H9 (cell line): ENCODE measurements around the gene VRK2. TPM values are rescaled to one million over a fixed set of nuclear protein-coding genes. Genes with fewer than 3 reads are reported as not detected.

ENCODE experiments used
- DNase-seq: peaks from one replicate; pipeline ENCODE4 v3.0.0-alpha.2; 2017
- H2AFZ ChIP-seq: one replicate; pipeline ENCODE4 v1.6.1; 2013; ENCODE audit warnings: mild to moderate bottlenecking, low read length, control low read depth, moderate library complexity
- H2AK5ac ChIP-seq: 2 replicates; pipeline ENCODE4 v1.6.1; 2013; ENCODE audit warnings: low read length, control low read depth, mixed read lengths; ENCODE audit not compliant: insufficient read length
- H2BK120ac ChIP-seq: one replicate; pipeline ENCODE4 v1.6.1; 2013; ENCODE audit warnings: low read depth, mild to moderate bottlenecking, low read length, control low read depth, inconsistent platforms; ENCODE audit not compliant: poor library complexity, severe bottlenecking
- H2BK12ac ChIP-seq: 2 replicates; pipeline ENCODE4 v1.6.1; 2013; ENCODE audit warnings: low read length, control low read depth, mixed read lengths, low read depth; ENCODE audit not compliant: insufficient read length
- H2BK15ac ChIP-seq: 2 replicates; pipeline ENCODE4 v1.6.1; 2013; ENCODE audit warnings: low read depth, low read length, control low read depth
- H2BK20ac ChIP-seq: one replicate; pipeline ENCODE4 v1.6.1; 2013; ENCODE audit warnings: low read depth, mild to moderate bottlenecking, low read length, control low read depth, inconsistent platforms; ENCODE audit not compliant: poor library complexity, severe bottlenecking
- H2BK5ac ChIP-seq: 2 replicates; pipeline ENCODE4 v1.6.1; 2013; ENCODE audit warnings: low read length, control low read depth, mixed read lengths; ENCODE audit not compliant: insufficient read length
- H3K14ac ChIP-seq: 2 replicates; pipeline ENCODE4 v1.6.1; 2013; ENCODE audit warnings: low read length, control low read depth; ENCODE audit not compliant: insufficient read depth
- H3K18ac ChIP-seq: 2 replicates; pipeline ENCODE4 v1.6.1; 2013; ENCODE audit warnings: low read depth, mild to moderate bottlenecking, mixed read lengths, low read length, control low read depth; ENCODE audit not compliant: insufficient read length
- H3K23ac ChIP-seq: 2 replicates; pipeline ENCODE4 v1.6.1; 2013; ENCODE audit warnings: low read length, control low read depth, mixed read lengths, low read depth; ENCODE audit not compliant: insufficient read length
- H3K23me2 ChIP-seq: 2 replicates; pipeline ENCODE4 v1.6.1; 2013; ENCODE audit warnings: low read depth, mild to moderate bottlenecking, mixed read lengths, low read length, control low read depth; ENCODE audit not compliant: insufficient read length, poor library complexity, severe bottlenecking
- H3K27ac ChIP-seq: 2 replicates; pipeline ENCODE4 v1.5.1; 2013; ENCODE audit warnings: low read length, control low read depth, mixed read lengths, low read depth; ENCODE audit not compliant: insufficient read length
- H3K27me3 ChIP-seq: 2 replicates; pipeline ENCODE4 v1.6.1; 2013; ENCODE audit warnings: low read length, control low read depth, inconsistent platforms; ENCODE audit not compliant: insufficient read depth
- H3K4ac ChIP-seq: 2 replicates; pipeline ENCODE4 v1.6.1; 2013; ENCODE audit warnings: low read depth, mild to moderate bottlenecking, control low read depth, inconsistent platforms, low read length, moderate library complexity
- H3K4me1 ChIP-seq: 2 replicates; pipeline ENCODE4 v1.6.1; 2013; ENCODE audit warnings: low read length, control low read depth, inconsistent platforms; ENCODE audit not compliant: insufficient read depth
- H3K4me2 ChIP-seq: 2 replicates; pipeline ENCODE4 v1.6.1; 2013; ENCODE audit warnings: low read length, control low read depth, mixed read lengths; ENCODE audit not compliant: insufficient read length, insufficient read depth
- H3K56ac ChIP-seq: 2 replicates; pipeline ENCODE4 v1.6.1; 2013; ENCODE audit warnings: low read depth, mild to moderate bottlenecking, mixed read lengths, low read length, control low read depth; ENCODE audit not compliant: insufficient read length
- H3K79me1 ChIP-seq: 2 replicates; pipeline ENCODE4 v1.6.1; 2013; ENCODE audit warnings: low read depth, mild to moderate bottlenecking, moderate library complexity, low read length, control low read depth, inconsistent platforms; ENCODE audit not compliant: insufficient read depth, poor library complexity, severe bottlenecking
- H3K79me2 ChIP-seq: 2 replicates; pipeline ENCODE4 v1.6.1; 2013; ENCODE audit warnings: low read length, control low read depth, inconsistent platforms; ENCODE audit not compliant: insufficient read depth
- H3K9ac ChIP-seq: 2 replicates; pipeline ENCODE4 v1.6.1; 2013; ENCODE audit warnings: low read length, control low read depth, mixed read lengths; ENCODE audit not compliant: insufficient read length; ENCODE audit errors: extremely low read depth
- H3K9me3 ChIP-seq: one replicate; pipeline ENCODE4 v1.6.1; 2013; ENCODE audit warnings: low read depth, low read length, inconsistent platforms; ENCODE audit not compliant: control insufficient read depth
- H3T11ph ChIP-seq: one replicate; pipeline ENCODE4 v1.6.1; 2013; ENCODE audit warnings: mild to moderate bottlenecking, low read length, control low read depth, inconsistent platforms
- H4K20me1 ChIP-seq: one replicate; pipeline ENCODE4 v1.6.1; 2013; ENCODE audit not compliant: control insufficient read depth, insufficient read length, insufficient read depth
- H4K5ac ChIP-seq: 2 replicates; pipeline ENCODE4 v1.6.1; 2013; ENCODE audit warnings: low read depth, mild to moderate bottlenecking, mixed read lengths, low read length, control low read depth; ENCODE audit not compliant: insufficient read length
- H4K8ac ChIP-seq: replicated peaks from 2 replicates; pipeline ENCODE4 v1.6.1; 2013; ENCODE audit warnings: low read length, control low read depth, mixed read lengths, low read depth; ENCODE audit not compliant: insufficient read length
- H4K91ac ChIP-seq: 2 replicates; pipeline ENCODE4 v1.6.1; 2013; ENCODE audit warnings: low read depth, mild to moderate bottlenecking, moderate library complexity, mixed read lengths, low read length, control low read depth; ENCODE audit not compliant: insufficient read length
- H3K27ac Mint-ChIP-seq, 3 experiments: 2 replicates in 2 of 3; 3 replicates in 1 of 3; pipeline ENCODE4 v1.8.0; 2020 to 2021; ENCODE audit warnings: mixed read lengths in 3 of 3, mild to moderate bottlenecking in 1 of 3, moderate library complexity in 1 of 3
- H3K27me3 Mint-ChIP-seq: 2 replicates; pipeline ENCODE4 v1.8.0; 2021; ENCODE audit warnings: low read depth, mild to moderate bottlenecking, moderate library complexity, mixed read lengths
- H3K36me3 Mint-ChIP-seq, 3 experiments: 2 replicates in 2 of 3; 3 replicates in 1 of 3; pipeline ENCODE4 v1.8.0; 2020 to 2021; ENCODE audit warnings: low read depth in 3 of 3, mixed read lengths in 3 of 3; ENCODE audit not compliant: insufficient read depth in 1 of 3
- H3K4me1 Mint-ChIP-seq, 2 experiments: 2 replicates each; pipeline ENCODE4 v1.8.0; 2020; ENCODE audit warnings: mixed read lengths in 2 of 2
- H3K4me3 Mint-ChIP-seq, 2 experiments: 2 replicates in 1 of 2; 3 replicates in 1 of 2; pipeline ENCODE4 v1.8.0; 2020 to 2021; ENCODE audit warnings: mild to moderate bottlenecking in 2 of 2, mixed read lengths in 2 of 2, moderate library complexity in 1 of 2
- H3K9me3 Mint-ChIP-seq, 2 experiments: 2 replicates in 1 of 2; 3 replicates in 1 of 2; pipeline ENCODE4 v1.8.0; 2020; ENCODE audit warnings: mild to moderate bottlenecking in 2 of 2, mixed read lengths in 2 of 2, moderate library complexity in 1 of 2
- WGBS: extraction: QIAGEN DNeasy Blood & Tissue Kit; methylation state at CpG from one replicate; pipeline ENCODE4 v1.1.7; 2013; ENCODE audit warnings: missing lambda C conversion rate, low lambda C conversion rate, mixed read lengths; ENCODE audit not compliant: insufficient read length; ENCODE audit errors: extremely low coverage; 5-methylcytosine and 5-hydroxymethylcytosine counted together
- total RNA-seq: library from RNA; stranded (reverse); gene quantifications from 2 replicates; pipeline ENCODE4 v1.2.1, GENCODE V29; 2021
- TF ChIP-seq, protein P1 (sequence below): fragments of 200-600 bp; sonication (generic); conservative IDR thresholded peaks from 3 replicates; pipeline ENCODE4 v1.8.0; 2021; ENCODE audit warnings: antibody characterized with exemption, mild to moderate bottlenecking

Gene VRK2
- total RNA-seq, 1 experiment from 2014 or later: 23.8 TPM

DNA sequence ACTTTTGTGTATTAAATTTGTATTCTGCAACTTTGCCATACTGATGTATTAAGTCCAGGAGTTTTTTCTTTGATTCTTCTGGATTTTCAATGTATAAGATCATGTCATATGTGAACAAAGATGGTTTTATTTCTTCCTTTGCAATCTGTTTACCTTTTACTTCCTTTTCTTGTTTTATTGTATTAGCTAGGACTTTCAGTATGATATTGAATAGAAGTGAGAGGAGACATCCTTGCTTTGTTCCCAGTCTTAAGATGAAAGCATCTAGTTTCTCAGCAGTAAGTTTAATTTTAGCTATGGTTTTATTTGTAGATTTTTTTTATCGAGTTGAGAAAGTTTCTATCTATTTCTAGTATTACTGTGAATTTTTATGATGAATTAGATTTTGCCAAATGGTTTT is 25.5 kb downstream of the VRK2 start:
- Mint-ChIP-seq H3K27ac (no peak overlapping the region), H3K4me1 (no peaks in the 10 kb centered on the region), H3K4me3 (no peak overlapping the region), H3K9me3 (no peaks in the 10 kb centered on the region; a peak in 1 of 5 replicates), H3K27me3 (no peaks in the 10 kb centered on the region), H3K36me3 (peaks cover 4 to 22% (median 8%) of the 10 kb centered on the region in 3 experiments; a peak in 4 of 7 replicates)
- Histone ChIP-seq H3K56ac (no peak overlapping the region), H3K23me2 (no peaks in the 10 kb centered on the region), H3K79me2 (no peaks in the 10 kb centered on the region), H3K4ac (no peak overlapping the region), H3K9me3 (no peaks in the 10 kb centered on the region), H3K14ac (no peak overlapping the region), H2BK12ac (no peak overlapping the region), H3K27me3 (no peaks in the 10 kb centered on the region), H3K18ac (no peak overlapping the region), H4K91ac (no peak overlapping the region), H3K4me2 (no peak overlapping the region), H4K5ac (no peak overlapping the region), H4K20me1 (no peaks in the 10 kb centered on the region), H3K27ac (no peak overlapping the region), H2BK15ac (no peak overlapping the region), H2BK5ac (no peak overlapping the region), H3K23ac (no peak overlapping the region), H3K79me1 (no peaks in the 10 kb centered on the region), H2BK120ac (no peak overlapping the region), H2AFZ (no peak overlapping the region), H4K8ac (no peak overlapping the region), H2BK20ac (no peak overlapping the region), H3K9ac (no peak overlapping the region), H3T11ph (no peak overlapping the region), H2AK5ac (no peak overlapping the region), H3K4me1 (no peaks in the 10 kb centered on the region)
- TF ChIP-seq, protein P1, sequence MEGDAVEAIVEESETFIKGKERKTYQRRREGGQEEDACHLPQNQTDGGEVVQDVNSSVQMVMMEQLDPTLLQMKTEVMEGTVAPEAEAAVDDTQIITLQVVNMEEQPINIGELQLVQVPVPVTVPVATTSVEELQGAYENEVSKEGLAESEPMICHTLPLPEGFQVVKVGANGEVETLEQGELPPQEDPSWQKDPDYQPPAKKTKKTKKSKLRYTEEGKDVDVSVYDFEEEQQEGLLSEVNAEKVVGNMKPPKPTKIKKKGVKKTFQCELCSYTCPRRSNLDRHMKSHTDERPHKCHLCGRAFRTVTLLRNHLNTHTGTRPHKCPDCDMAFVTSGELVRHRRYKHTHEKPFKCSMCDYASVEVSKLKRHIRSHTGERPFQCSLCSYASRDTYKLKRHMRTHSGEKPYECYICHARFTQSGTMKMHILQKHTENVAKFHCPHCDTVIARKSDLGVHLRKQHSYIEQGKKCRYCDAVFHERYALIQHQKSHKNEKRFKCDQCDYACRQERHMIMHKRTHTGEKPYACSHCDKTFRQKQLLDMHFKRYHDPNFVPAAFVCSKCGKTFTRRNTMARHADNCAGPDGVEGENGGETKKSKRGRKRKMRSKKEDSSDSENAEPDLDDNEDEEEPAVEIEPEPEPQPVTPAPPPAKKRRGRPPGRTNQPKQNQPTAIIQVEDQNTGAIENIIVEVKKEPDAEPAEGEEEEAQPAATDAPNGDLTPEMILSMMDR: no peak
- WGBS: 100% methylated on average over 1 of the region's 1 CpG
- no peak for DNase-seq
